Measurements from ENCODE around the gene A1BG. TPM values are rescaled to one million over a fixed set of nuclear protein-coding genes. Genes with fewer than 3 reads are reported as not detected.

A1BG gene
- total and polyA plus RNA-seq, 2 of the 13 experiments (the other 11 are each of a cell fraction or from before 2014, with no cell fraction given), result 14.7 to 41.4 TPM

DNA sequence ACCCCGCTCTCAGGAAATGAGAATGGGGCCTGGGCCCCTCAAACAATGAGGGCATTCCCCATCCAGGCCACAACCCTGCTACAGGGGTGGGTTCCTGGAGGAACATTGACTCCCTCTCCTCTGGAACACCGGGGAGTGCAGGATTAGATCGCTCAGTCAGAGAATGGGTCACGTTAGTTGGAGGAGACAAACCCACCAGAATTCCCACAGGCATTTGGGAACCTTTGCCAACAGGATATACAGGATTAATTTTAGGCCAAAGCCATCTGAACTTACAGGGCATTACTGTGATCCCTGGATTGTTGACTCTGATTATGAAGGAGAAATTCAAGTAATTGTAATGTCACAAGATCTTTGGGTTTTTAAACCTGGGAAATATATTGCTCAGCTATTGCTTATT lies 45.6 kb downstream of the A1BG start (continued):
- TF ChIP-seq NR2C2 (CRISPR knock-in tag; IDR thresholded peaks at IDR 0.05; ENCODE audit: borderline replicate concordance), result no peak
- TF ChIP-seq HOXA3 (CRISPR knock-in tag; IDR thresholded peaks at IDR 0.05), result no peak

DNA sequence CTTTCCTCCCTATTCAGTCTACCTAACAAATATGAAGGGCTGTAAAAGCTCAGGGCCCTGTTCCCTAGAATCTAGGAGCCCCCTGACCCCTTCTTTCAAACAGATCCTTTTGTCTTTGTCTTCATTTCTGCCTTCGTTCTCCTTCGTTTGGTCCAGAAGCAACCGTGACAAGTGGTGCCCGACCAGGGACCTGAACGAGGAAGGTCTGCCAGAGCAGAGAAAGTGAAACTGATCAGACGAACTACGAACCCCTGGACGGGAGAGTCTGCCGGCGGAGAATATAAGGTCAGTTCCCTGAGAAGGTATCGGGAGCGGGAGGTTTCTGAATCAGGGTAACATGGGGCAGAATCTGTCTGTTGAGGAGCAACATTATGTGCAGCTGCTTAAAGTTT lies 47.4 kb downstream of the A1BG start:
- H3K36me3 ChIP-seq (replicated peaks in 1 of 2; ENCODE audit: control insufficient read depth in 1 of 2, insufficient read depth in 2 of 2, low read length in 2 of 2), result peaks cover 10 to 31% of the 10 kb centered on the region in 2 experiments; a peak in 4 of 5 replicates
- H3K9ac ChIP-seq (ENCODE audit: insufficient read depth, low read depth, low read length), result peak overlapping the region; percentile 88
- H3K4me1 ChIP-seq (ENCODE audit: insufficient read depth, low read length), result peaks cover 26% of the 10 kb centered on the region
- in situ Hi-C loops (cut with HindIII; ENCODE audit: extremely low pct_ligation_motif_present, low pct_unique_long_range_greater_than_20kb), result loop anchor here (5.0 kb wide), 1 partner anchor 124 kb away; the partner anchor contains the start of gene ZNF274
- H3K9me3 ChIP-seq (ENCODE audit: low read length), result no peaks in the 10 kb centered on the region
- intact Hi-C loops (cut with micrococcal nuclease; ENCODE audit: unreplicated experiment), result loop anchor here (1.0 to 5.0 kb wide), 2 partner anchors 28 to 124 kb away; partner anchors contain the start of genes ZNF274 and ZNF8
- H3K27me3 ChIP-seq (ENCODE audit: control insufficient read depth in 1 of 2, insufficient read depth in 2 of 2, low read length in 2 of 2), result no peaks in the 10 kb centered on the region; a peak in 1 of 5 replicates
- CTCF ChIA-PET (ENCODE audit: low intra/inter-chr PET ratio, low total read pairs), result no interaction called here
- peak overlapping the region; percentile 83 to 100 (median 97) for H3K4me3 ChIP-seq (replicated peaks in 1 of 3; ENCODE audit: insufficient read depth in 1 of 3, low read depth in 2 of 3, low read length in 3 of 3)
- no peak overlapping the region for H2AFZ ChIP-seq (ENCODE audit: low read length)
- peak overlapping the region; percentile 66 for H3K27ac ChIP-seq (ENCODE audit: extremely low read length, insufficient read depth, low read length)
- peak; percentile 45 for ATAC-seq
- H4K20me1 ChIP-seq (ENCODE audit: insufficient read depth, low read length), result peaks cover 7% of the 10 kb centered on the region; the same call in 1 of the 2 replicates
- H3K4me2 ChIP-seq (ENCODE audit: low read depth, low read length), result peak overlapping the region; percentile 79
- WGBS (ENCODE audit: low lambda C conversion rate), result 2% methylated on average over 12 of the region's 12 CpGs
- POLR2A ChIA-PET, result interaction anchor here (1.0 to 1.2 kb wide), 2 partner anchors 28 to 57 kb away, joined by 3 read pairs; partner anchors contain the start of gene ZNF497
- BruUV-seq (replicated peaks), result no TSS peak
- DNase-seq (ENCODE audit: low spot score), result peak; percentile 21
- H3K79me2 ChIP-seq (ENCODE audit: insufficient read depth, low read length), result peaks cover 19% of the 10 kb centered on the region
- FAIRE-seq, result no peak
- TF ChIP-seq IRF2 (CRISPR knock-in tag; IDR thresholded peaks at IDR 0.05) (peak; percentile 60), NFE2L1 (CRISPR knock-in tag; IDR thresholded peaks at IDR 0.05; ENCODE audit: borderline replicate concordance) (0 out of 2 replicates have a peak, but pooled peaks have one; percentile 8), ZNF83 (CRISPR knock-in tag; IDR thresholded peaks at IDR 0.05; ENCODE audit: borderline replicate concordance) (no peak), ZNF33A (CRISPR knock-in tag; IDR thresholded peaks at IDR 0.05; ENCODE audit: borderline replicate concordance) (no peak), KDM5B (CRISPR knock-in tag; IDR thresholded peaks at IDR 0.05; ENCODE audit: borderline replicate concordance) (no peak), ZNF333 (CRISPR knock-in tag; IDR thresholded peaks at IDR 0.05; ENCODE audit: borderline replicate concordance) (0 out of 2 replicates have a peak, but pooled peaks have one; percentile 17), HMG20A (CRISPR knock-in tag; IDR thresholded peaks at IDR 0.05; ENCODE audit: borderline replicate concordance) (no peak), ATF7 (IDR thresholded peaks at IDR 0.05) (no peak), ATF7 (CRISPR knock-in tag; IDR thresholded peaks at IDR 0.05) (no peak), TOE1 (CRISPR knock-in tag; IDR thresholded peaks at IDR 0.05) (no peak), KLF15 (CRISPR knock-in tag; IDR thresholded peaks at IDR 0.05; ENCODE audit: borderline replicate concordance) (no peak), CCDC6 (CRISPR knock-in tag; IDR thresholded peaks at IDR 0.05) (0 out of 2 replicates have a peak, but pooled peaks have one; percentile 19)
- TF ChIP-seq, protein P1, sequence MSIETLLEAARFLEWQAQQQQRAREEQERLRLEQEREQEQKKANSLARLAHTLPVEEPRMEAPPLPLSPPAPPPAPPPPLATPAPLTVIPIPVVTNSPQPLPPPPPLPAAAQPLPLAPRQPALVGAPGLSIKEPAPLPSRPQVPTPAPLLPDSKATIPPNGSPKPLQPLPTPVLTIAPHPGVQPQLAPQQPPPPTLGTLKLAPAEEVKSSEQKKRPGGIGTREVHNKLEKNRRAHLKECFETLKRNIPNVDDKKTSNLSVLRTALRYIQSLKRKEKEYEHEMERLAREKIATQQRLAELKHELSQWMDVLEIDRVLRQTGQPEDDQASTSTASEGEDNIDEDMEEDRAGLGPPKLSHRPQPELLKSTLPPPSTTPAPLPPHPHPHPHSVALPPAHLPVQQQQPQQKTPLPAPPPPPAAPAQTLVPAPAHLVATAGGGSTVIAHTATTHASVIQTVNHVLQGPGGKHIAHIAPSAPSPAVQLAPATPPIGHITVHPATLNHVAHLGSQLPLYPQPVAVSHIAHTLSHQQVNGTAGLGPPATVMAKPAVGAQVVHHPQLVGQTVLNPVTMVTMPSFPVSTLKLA (IDR thresholded peaks at IDR 0.05), result no peak
- TF ChIP-seq, protein P2, sequence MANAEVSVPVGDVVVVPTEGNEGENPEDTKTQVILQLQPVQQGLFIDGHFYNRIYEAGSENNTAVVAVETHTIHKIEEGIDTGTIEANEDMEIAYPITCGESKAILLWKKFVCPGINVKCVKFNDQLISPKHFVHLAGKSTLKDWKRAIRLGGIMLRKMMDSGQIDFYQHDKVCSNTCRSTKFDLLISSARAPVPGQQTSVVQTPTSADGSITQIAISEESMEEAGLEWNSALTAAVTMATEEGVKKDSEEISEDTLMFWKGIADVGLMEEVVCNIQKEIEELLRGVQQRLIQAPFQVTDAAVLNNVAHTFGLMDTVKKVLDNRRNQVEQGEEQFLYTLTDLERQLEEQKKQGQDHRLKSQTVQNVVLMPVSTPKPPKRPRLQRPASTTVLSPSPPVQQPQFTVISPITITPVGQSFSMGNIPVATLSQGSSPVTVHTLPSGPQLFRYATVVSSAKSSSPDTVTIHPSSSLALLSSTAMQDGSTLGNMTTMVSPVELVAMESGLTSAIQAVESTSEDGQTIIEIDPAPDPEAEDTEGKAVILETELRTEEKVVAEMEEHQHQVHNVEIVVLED (CRISPR knock-in tag; IDR thresholded peaks at IDR 0.05; ENCODE audit: borderline replicate concordance), result no peak
- TF ChIP-seq, protein P3, sequence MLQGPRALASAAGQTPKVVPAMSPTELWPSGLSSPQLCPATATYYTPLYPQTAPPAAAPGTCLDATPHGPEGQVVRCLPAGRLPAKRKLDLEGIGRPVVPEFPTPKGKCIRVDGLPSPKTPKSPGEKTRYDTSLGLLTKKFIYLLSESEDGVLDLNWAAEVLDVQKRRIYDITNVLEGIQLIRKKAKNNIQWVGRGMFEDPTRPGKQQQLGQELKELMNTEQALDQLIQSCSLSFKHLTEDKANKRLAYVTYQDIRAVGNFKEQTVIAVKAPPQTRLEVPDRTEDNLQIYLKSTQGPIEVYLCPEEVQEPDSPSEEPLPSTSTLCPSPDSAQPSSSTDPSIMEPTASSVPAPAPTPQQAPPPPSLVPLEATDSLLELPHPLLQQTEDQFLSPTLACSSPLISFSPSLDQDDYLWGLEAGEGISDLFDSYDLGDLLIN (CRISPR knock-in tag; IDR thresholded peaks at IDR 0.05; ENCODE audit: borderline replicate concordance), result no peak
